CD14-positive monocyte (primary cell): ENCODE measurements around the gene ANKRD17. TPM values are rescaled to one million over a fixed set of nuclear protein-coding genes. Genes with fewer than 3 reads are reported as not detected.

Experiments
- DNase-seq, 3 donors: peaks; one replicate each; pipeline ENCODE4 v3.0.0-alpha.2; 2011 to 2022
- H2AFZ ChIP-seq: 2 replicates; pipeline ENCODE4 v1.6.0; 2012; ENCODE audit warnings: mild to moderate bottlenecking, low read depth, low read length, inconsistent platforms; ENCODE audit not compliant: insufficient read depth, poor library complexity, severe bottlenecking
- H3K27ac ChIP-seq, 2 donors: 1 replicate in 1 of 2; 2 replicates in 1 of 2; pipeline ENCODE4 v1.5.1; 2012 to 2013; ENCODE audit warnings: low read length in 2 of 2, control low read depth in 1 of 2, inconsistent platforms in 1 of 2, low read depth in 1 of 2, mild to moderate bottlenecking in 1 of 2
- H3K27me3 ChIP-seq, 2 donors: one replicate each; pipeline versions ENCODE4 v1.6.0 to v1.6.1; 2011 to 2013; ENCODE audit warnings: low read length in 2 of 2; ENCODE audit not compliant: control insufficient read depth in 2 of 2, insufficient read depth in 2 of 2
- H3K36me3 ChIP-seq, 2 donors: replicated peaks in 1 of 2; 1 replicate in 1 of 2; 2 replicates in 1 of 2; pipeline versions ENCODE4 v1.5.1 to v1.6.1; 2012 to 2013; ENCODE audit warnings: low read length in 2 of 2, control low read depth in 1 of 2, inconsistent platforms in 1 of 2, mild to moderate bottlenecking in 1 of 2; ENCODE audit not compliant: insufficient read depth in 2 of 2, control insufficient read depth in 1 of 2
- H3K4me1 ChIP-seq, 2 donors: 1 replicate in 1 of 2; 2 replicates in 1 of 2; pipeline versions ENCODE4 v1.5.1 to v1.6.1; 2012 to 2013; ENCODE audit warnings: low read length in 2 of 2, control low read depth in 1 of 2, inconsistent platforms in 1 of 2, mild to moderate bottlenecking in 1 of 2, moderate library complexity in 1 of 2; ENCODE audit not compliant: insufficient read depth in 2 of 2, control insufficient read depth in 1 of 2
- H3K4me2 ChIP-seq: replicated peaks from 2 replicates; pipeline ENCODE3; 2012; ENCODE audit warnings: low read length, moderate library complexity, mild to moderate bottlenecking; ENCODE audit not compliant: poor library complexity, severe bottlenecking; ENCODE audit errors: extremely low read depth
- H3K4me3 ChIP-seq, 3 experiments: fragments of 200-600 bp in 1 of 3; sonication (generic) in 1 of 3; replicated peaks in 1 of 3; 1 replicate in 2 of 3; 2 replicates in 1 of 3; pipeline ENCODE4 v1.5.1; 2011 to 2013; ENCODE audit warnings: low read length in 3 of 3, mild to moderate bottlenecking in 3 of 3, control low read depth in 2 of 3, low read depth in 2 of 3, inconsistent platforms in 1 of 3, moderate library complexity in 1 of 3
- H3K79me2 ChIP-seq: 2 replicates; pipeline ENCODE4 v1.6.0; 2012; ENCODE audit warnings: mild to moderate bottlenecking, control low read depth, inconsistent platforms, low read length, moderate library complexity; ENCODE audit not compliant: insufficient read depth
- H3K9ac ChIP-seq: 2 replicates; pipeline ENCODE4 v1.6.0; 2017; ENCODE audit warnings: low read length, mild to moderate bottlenecking; ENCODE audit not compliant: insufficient read depth, poor library complexity, severe bottlenecking
- H3K9me3 ChIP-seq, 2 donors: replicated peaks in 1 of 2; 1 replicate in 1 of 2; 2 replicates in 1 of 2; pipeline versions ENCODE4 v1.5.1 to v1.6.1; 2012 to 2013; ENCODE audit warnings: low read length in 2 of 2, control low read depth in 1 of 2; ENCODE audit not compliant: control insufficient read depth in 1 of 2, insufficient read depth in 1 of 2
- H4K20me1 ChIP-seq: 2 replicates; pipeline ENCODE4 v1.6.0; 2012; ENCODE audit warnings: mild to moderate bottlenecking, low read length, control low read depth, moderate library complexity; ENCODE audit not compliant: insufficient read depth
- H3K27ac Mint-ChIP-seq, 7 donors: one replicate each; pipeline ENCODE4 v1.8.0; 2020; ENCODE audit warnings: mild to moderate bottlenecking in 7 of 7, mixed read lengths in 7 of 7, moderate library complexity in 6 of 7, inconsistent platforms in 2 of 7
- H3K27me3 Mint-ChIP-seq, 3 donors: one replicate each; pipeline ENCODE4 v1.8.0; 2021 to 2022; ENCODE audit warnings: low read depth in 3 of 3, mild to moderate bottlenecking in 3 of 3, mixed read lengths in 3 of 3, moderate library complexity in 3 of 3, inconsistent platforms in 1 of 3
- H3K36me3 Mint-ChIP-seq, 2 donors: one replicate each; pipeline ENCODE4 v1.8.0; 2020; ENCODE audit warnings: mixed read lengths in 2 of 2, inconsistent platforms in 1 of 2, mild to moderate bottlenecking in 1 of 2
- H3K4me1 Mint-ChIP-seq: one replicate; pipeline ENCODE4 v1.8.0; 2020; ENCODE audit warnings: mild to moderate bottlenecking, mixed read lengths
- H3K4me3 Mint-ChIP-seq, 2 donors: one replicate each; pipeline ENCODE4 v1.8.0; 2020; ENCODE audit warnings: mild to moderate bottlenecking in 2 of 2, mixed read lengths in 2 of 2, moderate library complexity in 1 of 2
- H3K9me3 Mint-ChIP-seq, 7 donors: one replicate each; pipeline ENCODE4 v1.8.0; 2020 to 2022; ENCODE audit warnings: mixed read lengths in 7 of 7, mild to moderate bottlenecking in 6 of 7, moderate library complexity in 6 of 7, inconsistent platforms in 2 of 7
- WGBS: methylation state at CpG from one replicate; pipeline ENCODE4 v1.1.5; 2013; ENCODE audit warnings: missing lambda C conversion rate; ENCODE audit not compliant: insufficient coverage; 5-methylcytosine and 5-hydroxymethylcytosine counted together
- intact Hi-C, 2 donors: fragments of 100-400 bp; cut with micrococcal nuclease; formaldehyde crosslinking; loops; one replicate each; pipeline versions ENCODE4 v1.15.0 to v1.15.1; 2023
- polyA plus RNA-seq, 3 donors: library from polyadenylated mRNA; depleted of rRNA in 1 of 3; unstranded in 2 of 3; stranded (reverse) in 1 of 3; fragments of 300-500 nt in 2 of 3; fragments of >200 nt in 1 of 3; fragmentation: Illumina TruSeq in 2 of 3; gene quantifications; 1 replicate in 2 of 3; 2 replicates in 1 of 3; pipeline ENCODE4 v1.2.3, GENCODE V29; 2012 to 2021
- TF ChIP-seq, protein P1 (sequence below): fragments of 200-600 bp; IDR thresholded peaks from one replicate; pipeline ENCODE4 v1.8.0; 2022; ENCODE audit warnings: antibody characterized with exemption, mild to moderate bottlenecking

The ANKRD17 gene
- polyA plus RNA-seq, 3 donors, result 5.3 to 18.9 (median 9.0) TPM

DNA sequence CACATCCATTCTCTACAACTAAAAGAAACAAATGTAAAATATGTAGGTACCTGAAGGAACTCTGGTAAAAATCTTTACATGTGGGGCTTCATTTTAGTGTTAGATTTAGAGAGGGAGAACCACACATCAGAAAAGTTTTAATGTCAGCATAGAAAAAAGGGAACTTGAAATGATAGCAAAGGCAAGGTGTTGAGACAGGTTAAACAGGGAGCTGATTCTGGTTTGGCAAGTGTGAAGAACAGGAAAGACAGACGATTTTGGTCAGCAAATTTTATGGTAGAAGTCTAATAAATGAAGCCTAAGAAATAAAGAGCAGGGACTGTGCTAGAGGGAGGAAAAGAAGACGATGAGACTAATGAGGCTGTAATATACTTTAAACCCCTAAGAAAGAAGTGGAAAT lies 121.5 kb downstream of the ANKRD17 start:
- no CpG with 5 or more reads among the region's 2 CpGs for WGBS
- Histone ChIP-seq H2AFZ (no peak overlapping the region), H3K4me3 (no peak overlapping the region), H4K20me1 (peaks cover 2% of the 10 kb centered on the region), H3K9ac (no peak overlapping the region), H3K27me3 (no peaks in the 10 kb centered on the region), H3K4me2 (no peak overlapping the region), H3K4me1 (no peaks in the 10 kb centered on the region), H3K27ac (peak overlapping the region in 1 of 2 donors; percentile 4), H3K36me3 (peaks cover 80 to 98% of the 10 kb centered on the region in 2 donors), H3K9me3 (no peaks in the 10 kb centered on the region), H3K79me2 (peaks cover 4% of the 10 kb centered on the region)
- Mint-ChIP-seq H3K27me3 (no peaks in the 10 kb centered on the region), H3K4me1 (no peaks in the 10 kb centered on the region), H3K27ac (peak overlapping the region in 1 of 7 donors; percentile 6), H3K9me3 (no peaks in the 10 kb centered on the region), H3K36me3 (peaks cover 60 to 66% of the 10 kb centered on the region in 2 donors), H3K4me3 (no peak overlapping the region)
- TF ChIP-seq, protein P1, sequence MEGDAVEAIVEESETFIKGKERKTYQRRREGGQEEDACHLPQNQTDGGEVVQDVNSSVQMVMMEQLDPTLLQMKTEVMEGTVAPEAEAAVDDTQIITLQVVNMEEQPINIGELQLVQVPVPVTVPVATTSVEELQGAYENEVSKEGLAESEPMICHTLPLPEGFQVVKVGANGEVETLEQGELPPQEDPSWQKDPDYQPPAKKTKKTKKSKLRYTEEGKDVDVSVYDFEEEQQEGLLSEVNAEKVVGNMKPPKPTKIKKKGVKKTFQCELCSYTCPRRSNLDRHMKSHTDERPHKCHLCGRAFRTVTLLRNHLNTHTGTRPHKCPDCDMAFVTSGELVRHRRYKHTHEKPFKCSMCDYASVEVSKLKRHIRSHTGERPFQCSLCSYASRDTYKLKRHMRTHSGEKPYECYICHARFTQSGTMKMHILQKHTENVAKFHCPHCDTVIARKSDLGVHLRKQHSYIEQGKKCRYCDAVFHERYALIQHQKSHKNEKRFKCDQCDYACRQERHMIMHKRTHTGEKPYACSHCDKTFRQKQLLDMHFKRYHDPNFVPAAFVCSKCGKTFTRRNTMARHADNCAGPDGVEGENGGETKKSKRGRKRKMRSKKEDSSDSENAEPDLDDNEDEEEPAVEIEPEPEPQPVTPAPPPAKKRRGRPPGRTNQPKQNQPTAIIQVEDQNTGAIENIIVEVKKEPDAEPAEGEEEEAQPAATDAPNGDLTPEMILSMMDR, result no peak
- DNase-seq, result no peak
- intact Hi-C loops, result no loop called here

DNA sequence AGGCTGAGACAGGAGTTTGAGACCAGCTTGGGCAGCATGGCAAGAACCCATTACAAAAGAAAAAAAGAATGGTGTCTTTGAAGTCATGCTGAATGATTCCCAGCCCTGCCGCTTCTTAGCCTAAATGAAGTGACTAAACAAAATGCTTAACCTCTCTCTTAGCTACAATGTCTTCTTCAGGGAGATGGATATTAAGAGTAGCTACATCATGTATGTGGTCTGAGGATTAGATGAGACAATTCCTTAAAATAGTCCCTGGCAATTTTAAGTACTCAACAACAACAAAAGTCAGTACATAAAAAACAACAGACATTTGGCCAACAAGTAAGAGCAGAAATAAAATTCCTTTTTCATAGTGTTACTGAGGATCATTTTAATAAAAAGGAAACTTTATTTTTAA lies 124.8 kb downstream of the ANKRD17 start:
- no peaks in the 10 kb centered on the region for H3K4me1 ChIP-seq
- DNase-seq, result no peak
- intact Hi-C loops, result no loop called here
- H3K4me1 Mint-ChIP-seq, result no peaks in the 10 kb centered on the region
- peaks cover under 1% of the 10 kb centered on the region for H4K20me1 ChIP-seq
- H2AFZ ChIP-seq, result no peak overlapping the region
- no peak overlapping the region for H3K4me3 ChIP-seq
- no peaks in the 10 kb centered on the region for H3K79me2 ChIP-seq
- H3K27me3 ChIP-seq, result no peaks in the 10 kb centered on the region
- H3K9me3 ChIP-seq, result no peaks in the 10 kb centered on the region
- no peak overlapping the region for H3K4me3 Mint-ChIP-seq
- H3K9me3 Mint-ChIP-seq, result no peaks in the 10 kb centered on the region
- no peaks in the 10 kb centered on the region for H3K27me3 Mint-ChIP-seq
- no peak overlapping the region for H3K4me2 ChIP-seq
- no peak overlapping the region for H3K27ac ChIP-seq
- no CpG with 5 or more reads among the region's 1 CpG for WGBS
- TF ChIP-seq, protein P1, result no peak
- no peak overlapping the region for H3K27ac Mint-ChIP-seq
- peaks cover 66 to 88% of the 10 kb centered on the region in 2 donors for H3K36me3 ChIP-seq
- H3K36me3 Mint-ChIP-seq, result peaks cover 46 to 56% of the 10 kb centered on the region in 2 donors
- no peak overlapping the region for H3K9ac ChIP-seq
